ENCODE measurements around the gene IQCH.

The IQCH gene

GRCh38 chr15:67216859-67217258, 37.7 kb upstream of the IQCH start:
- no peak for DNase-seq (ENCODE audit: low read depth)
- H3K4me3 ChIP-seq (ENCODE audit: low read depth, low read length) = no peak overlapping the region
- TF ChIP-seq, protein P1, sequence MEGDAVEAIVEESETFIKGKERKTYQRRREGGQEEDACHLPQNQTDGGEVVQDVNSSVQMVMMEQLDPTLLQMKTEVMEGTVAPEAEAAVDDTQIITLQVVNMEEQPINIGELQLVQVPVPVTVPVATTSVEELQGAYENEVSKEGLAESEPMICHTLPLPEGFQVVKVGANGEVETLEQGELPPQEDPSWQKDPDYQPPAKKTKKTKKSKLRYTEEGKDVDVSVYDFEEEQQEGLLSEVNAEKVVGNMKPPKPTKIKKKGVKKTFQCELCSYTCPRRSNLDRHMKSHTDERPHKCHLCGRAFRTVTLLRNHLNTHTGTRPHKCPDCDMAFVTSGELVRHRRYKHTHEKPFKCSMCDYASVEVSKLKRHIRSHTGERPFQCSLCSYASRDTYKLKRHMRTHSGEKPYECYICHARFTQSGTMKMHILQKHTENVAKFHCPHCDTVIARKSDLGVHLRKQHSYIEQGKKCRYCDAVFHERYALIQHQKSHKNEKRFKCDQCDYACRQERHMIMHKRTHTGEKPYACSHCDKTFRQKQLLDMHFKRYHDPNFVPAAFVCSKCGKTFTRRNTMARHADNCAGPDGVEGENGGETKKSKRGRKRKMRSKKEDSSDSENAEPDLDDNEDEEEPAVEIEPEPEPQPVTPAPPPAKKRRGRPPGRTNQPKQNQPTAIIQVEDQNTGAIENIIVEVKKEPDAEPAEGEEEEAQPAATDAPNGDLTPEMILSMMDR (IDR thresholded peaks at IDR 0.05; ENCODE audit: insufficient read depth, low read depth, low read length, missing control alignments) = no peak

GRCh38 chr15:67218428-67218827, 36.2 kb upstream of the IQCH start:
- H3K4me3 ChIP-seq (ENCODE audit: low read depth, low read length) = no peak overlapping the region
- DNase-seq (ENCODE audit: low read depth) = no peak
- TF ChIP-seq, protein P1 (IDR thresholded peaks at IDR 0.05; ENCODE audit: insufficient read depth, low read depth, low read length, missing control alignments) = no peak

- DNase-seq (ENCODE audit: low read depth) = no peak
- TF ChIP-seq, protein P1 (IDR thresholded peaks at IDR 0.05; ENCODE audit: insufficient read depth, low read depth, low read length, missing control alignments) = no peak
- H3K4me3 ChIP-seq (ENCODE audit: low read depth, low read length) = no peak overlapping the region
These were observed 35.3 kb upstream of the IQCH start for GRCh38 chr15:67219288-67219687.

DNA sequence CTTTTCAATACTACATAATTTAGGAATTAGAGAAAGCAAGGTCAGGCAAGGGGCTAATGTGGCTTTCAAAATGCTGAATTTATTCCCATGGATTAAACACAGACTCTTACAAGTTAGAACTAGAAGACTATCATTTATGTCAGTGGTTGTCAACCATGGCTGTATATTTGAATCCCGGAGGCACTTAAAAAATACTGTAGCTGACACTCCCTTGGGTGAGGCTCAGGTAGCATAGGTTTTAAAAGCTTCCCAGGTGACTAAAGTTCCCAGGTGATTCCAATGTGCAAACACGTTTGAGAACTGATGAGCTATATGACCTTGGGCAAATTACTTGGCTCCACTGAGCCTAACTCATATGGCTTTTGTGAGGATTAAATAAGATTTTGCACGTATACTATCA, 29.7 kb upstream of the IQCH start:
- no peak overlapping the region for H3K4me3 ChIP-seq (ENCODE audit: low read depth, low read length)
- TF ChIP-seq, protein P1 (IDR thresholded peaks at IDR 0.05; ENCODE audit: insufficient read depth, low read depth, low read length, missing control alignments) = no peak
- DNase-seq (ENCODE audit: low read depth) = no peak

DNA sequence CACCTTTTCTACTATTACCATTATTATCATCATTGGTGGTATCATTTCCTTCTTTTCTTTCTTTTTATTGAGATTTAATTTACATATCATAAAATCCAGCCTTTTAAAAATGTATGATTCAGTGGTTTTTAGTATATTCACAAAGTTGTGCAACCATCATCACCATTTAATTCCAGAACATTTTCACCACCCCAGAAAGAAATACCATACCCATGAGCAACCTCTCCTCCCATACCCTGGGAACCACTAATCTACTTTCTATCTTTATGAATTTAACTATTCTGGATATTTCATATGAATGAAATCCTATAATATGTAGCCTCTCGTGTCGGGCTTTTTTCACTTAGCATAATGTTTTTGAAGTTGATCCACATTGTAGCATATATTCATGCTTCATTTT, 29.2 kb upstream of the IQCH start:
- DNase-seq (ENCODE audit: low read depth) = no peak
- no peak overlapping the region for H3K4me3 ChIP-seq (ENCODE audit: low read depth, low read length)
- TF ChIP-seq, protein P1 (IDR thresholded peaks at IDR 0.05; ENCODE audit: insufficient read depth, low read depth, low read length, missing control alignments) = no peak

DNA sequence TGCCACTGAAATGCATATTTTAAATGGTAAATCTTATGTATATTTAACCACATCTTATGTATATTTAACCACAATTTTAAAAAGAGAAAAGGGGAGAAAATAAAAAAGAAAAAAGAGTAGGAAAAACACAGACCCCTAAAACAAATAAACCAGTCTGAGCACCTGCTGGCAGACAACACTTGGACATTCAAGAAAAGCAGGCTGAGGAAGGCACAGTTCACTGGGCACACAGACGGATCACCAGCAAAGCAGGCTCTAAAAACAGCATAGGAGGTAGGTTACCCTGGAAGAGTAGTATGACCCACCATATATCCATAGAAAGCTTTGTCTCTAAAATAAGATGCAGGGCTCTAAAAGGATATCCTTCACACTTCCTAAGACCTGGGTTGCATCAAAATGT, 27.2 kb upstream of the IQCH start:
- DNase-seq (ENCODE audit: low read depth) = no peak
- TF ChIP-seq, protein P1 (IDR thresholded peaks at IDR 0.05; ENCODE audit: insufficient read depth, low read depth, low read length, missing control alignments) = no peak
- no peak overlapping the region for H3K4me3 ChIP-seq (ENCODE audit: low read depth, low read length)

DNA sequence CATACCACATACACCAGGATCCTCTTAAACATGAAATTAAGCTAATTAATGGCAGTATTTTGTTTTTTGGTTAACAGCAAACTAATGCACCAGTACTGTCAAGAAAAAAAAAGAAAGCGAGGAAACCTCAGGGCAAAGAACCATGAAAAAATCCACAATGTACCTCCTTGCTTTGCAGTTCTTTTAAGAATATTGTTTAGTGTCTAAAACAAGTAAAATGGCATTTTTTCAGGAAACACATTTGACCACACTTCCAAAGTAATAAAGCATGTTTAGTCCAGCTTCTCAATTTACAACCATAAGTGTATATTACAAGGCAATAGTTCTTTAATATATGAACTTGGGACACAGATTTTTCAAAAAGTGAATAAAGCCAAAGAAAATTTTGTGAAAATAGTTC, 26.7 kb upstream of the IQCH start:
- TF ChIP-seq, protein P1 (IDR thresholded peaks at IDR 0.05; ENCODE audit: insufficient read depth, low read depth, low read length, missing control alignments) = no peak
- no peak for DNase-seq (ENCODE audit: low read depth)
- no peak overlapping the region for H3K4me3 ChIP-seq (ENCODE audit: low read depth, low read length)

Measured in GM12865 (cell line).